Measurements from ENCODE around the gene TMEM209. TPM values are rescaled to one million over a fixed set of nuclear protein-coding genes. Genes with fewer than 3 reads are reported as not detected.

TMEM209 gene
- total RNA-seq, 1 experiment from 2014 or later: 21.0 TPM

- TF ChIP-seq, protein P1, sequence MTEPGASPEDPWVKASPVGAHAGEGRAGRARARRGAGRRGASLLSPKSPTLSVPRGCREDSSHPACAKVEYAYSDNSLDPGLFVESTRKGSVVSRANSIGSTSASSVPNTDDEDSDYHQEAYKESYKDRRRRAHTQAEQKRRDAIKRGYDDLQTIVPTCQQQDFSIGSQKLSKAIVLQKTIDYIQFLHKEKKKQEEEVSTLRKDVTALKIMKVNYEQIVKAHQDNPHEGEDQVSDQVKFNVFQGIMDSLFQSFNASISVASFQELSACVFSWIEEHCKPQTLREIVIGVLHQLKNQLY (CRISPR knock-in tag; IDR thresholded peaks at IDR 0.05): no peak
These were observed 56.6 kb downstream of the TMEM209 start (continued) for GRCh38 chr7:130148561-130148960.

DNA sequence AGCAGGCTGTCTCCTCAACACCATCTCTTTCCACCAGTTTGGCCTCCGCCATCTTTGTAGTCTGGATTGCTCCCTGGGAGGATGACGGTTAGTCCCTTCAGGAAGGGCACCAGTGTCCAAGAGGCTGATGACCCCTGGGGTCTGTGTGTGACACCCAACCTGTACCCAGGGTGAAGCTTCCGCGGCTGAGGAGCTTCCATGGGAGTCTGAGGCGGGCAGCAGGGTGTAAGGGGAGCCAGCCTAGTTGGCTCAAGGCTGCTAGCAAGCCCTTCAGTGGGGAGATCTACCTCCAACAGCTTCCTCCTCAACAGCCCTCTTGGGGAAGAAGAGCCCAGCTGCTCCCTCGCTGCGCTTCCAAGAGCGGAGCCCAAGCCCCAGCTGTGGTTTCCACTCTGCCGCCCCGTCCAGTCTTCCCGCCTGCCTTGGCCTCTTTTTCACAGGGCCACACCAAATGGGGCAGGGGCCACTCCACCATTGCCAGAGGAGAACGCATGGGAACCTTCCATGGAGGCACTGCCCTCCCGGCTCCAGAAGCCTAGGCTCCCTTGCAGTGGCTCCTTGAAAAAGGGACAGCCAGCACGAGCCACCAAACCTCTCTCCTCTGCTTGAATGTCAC is 57.4 kb downstream of the TMEM209 start:
- no peaks in the 10 kb centered on the region for H3K27me3 Mint-ChIP-seq (ENCODE audit: low read depth)
- H3K9me3 Mint-ChIP-seq: no peaks in the 10 kb centered on the region
- H3K4me3 Mint-ChIP-seq: no peak overlapping the region
- POLR2A ChIA-PET: no interaction called here
- no peak for TF ChIP-seq AFF4 (CRISPR knock-in tag; IDR thresholded peaks at IDR 0.05; ENCODE audit: borderline replicate concordance)
- no peak for TF ChIP-seq USF1 (CRISPR knock-in tag; IDR thresholded peaks at IDR 0.05)
- TF ChIP-seq ATF1 (CRISPR knock-in tag; IDR thresholded peaks at IDR 0.05): no peak
- TF ChIP-seq, protein P2, sequence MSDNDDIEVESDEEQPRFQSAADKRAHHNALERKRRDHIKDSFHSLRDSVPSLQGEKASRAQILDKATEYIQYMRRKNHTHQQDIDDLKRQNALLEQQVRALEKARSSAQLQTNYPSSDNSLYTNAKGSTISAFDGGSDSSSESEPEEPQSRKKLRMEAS (CRISPR knock-in tag; IDR thresholded peaks at IDR 0.05): no peak
- TF ChIP-seq SOX15 (CRISPR knock-in tag; IDR thresholded peaks at IDR 0.05): no peak
- no peak for TF ChIP-seq ZNF396 (CRISPR knock-in tag; IDR thresholded peaks at IDR 0.05; ENCODE audit: borderline replicate concordance)
- TF ChIP-seq, protein P3, sequence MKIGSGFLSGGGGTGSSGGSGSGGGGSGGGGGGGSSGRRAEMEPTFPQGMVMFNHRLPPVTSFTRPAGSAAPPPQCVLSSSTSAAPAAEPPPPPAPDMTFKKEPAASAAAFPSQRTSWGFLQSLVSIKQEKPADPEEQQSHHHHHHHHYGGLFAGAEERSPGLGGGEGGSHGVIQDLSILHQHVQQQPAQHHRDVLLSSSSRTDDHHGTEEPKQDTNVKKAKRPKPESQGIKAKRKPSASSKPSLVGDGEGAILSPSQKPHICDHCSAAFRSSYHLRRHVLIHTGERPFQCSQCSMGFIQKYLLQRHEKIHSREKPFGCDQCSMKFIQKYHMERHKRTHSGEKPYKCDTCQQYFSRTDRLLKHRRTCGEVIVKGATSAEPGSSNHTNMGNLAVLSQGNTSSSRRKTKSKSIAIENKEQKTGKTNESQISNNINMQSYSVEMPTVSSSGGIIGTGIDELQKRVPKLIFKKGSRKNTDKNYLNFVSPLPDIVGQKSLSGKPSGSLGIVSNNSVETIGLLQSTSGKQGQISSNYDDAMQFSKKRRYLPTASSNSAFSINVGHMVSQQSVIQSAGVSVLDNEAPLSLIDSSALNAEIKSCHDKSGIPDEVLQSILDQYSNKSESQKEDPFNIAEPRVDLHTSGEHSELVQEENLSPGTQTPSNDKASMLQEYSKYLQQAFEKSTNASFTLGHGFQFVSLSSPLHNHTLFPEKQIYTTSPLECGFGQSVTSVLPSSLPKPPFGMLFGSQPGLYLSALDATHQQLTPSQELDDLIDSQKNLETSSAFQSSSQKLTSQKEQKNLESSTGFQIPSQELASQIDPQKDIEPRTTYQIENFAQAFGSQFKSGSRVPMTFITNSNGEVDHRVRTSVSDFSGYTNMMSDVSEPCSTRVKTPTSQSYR (CRISPR knock-in tag; IDR thresholded peaks at IDR 0.05): no peak
- TF ChIP-seq ZBTB21 (CRISPR knock-in tag; IDR thresholded peaks at IDR 0.05; ENCODE audit: borderline replicate concordance): no peak
- TF ChIP-seq FOXK1 (CRISPR knock-in tag; IDR thresholded peaks at IDR 0.05): no peak
- no peak overlapping the region for H3K27ac Mint-ChIP-seq
- H3K36me3 Mint-ChIP-seq: no peaks in the 10 kb centered on the region
- CTCF ChIA-PET: interaction anchor here (1.3 kb wide), 1 partner anchor 610 kb away, joined by 3 read pairs; no protein-coding TSS in a partner anchor
- peaks cover 14% of the 10 kb centered on the region for H3K4me1 Mint-ChIP-seq
- no peak for DNase-seq (ENCODE audit: low spot score)
- no peak for ATAC-seq

DNA sequence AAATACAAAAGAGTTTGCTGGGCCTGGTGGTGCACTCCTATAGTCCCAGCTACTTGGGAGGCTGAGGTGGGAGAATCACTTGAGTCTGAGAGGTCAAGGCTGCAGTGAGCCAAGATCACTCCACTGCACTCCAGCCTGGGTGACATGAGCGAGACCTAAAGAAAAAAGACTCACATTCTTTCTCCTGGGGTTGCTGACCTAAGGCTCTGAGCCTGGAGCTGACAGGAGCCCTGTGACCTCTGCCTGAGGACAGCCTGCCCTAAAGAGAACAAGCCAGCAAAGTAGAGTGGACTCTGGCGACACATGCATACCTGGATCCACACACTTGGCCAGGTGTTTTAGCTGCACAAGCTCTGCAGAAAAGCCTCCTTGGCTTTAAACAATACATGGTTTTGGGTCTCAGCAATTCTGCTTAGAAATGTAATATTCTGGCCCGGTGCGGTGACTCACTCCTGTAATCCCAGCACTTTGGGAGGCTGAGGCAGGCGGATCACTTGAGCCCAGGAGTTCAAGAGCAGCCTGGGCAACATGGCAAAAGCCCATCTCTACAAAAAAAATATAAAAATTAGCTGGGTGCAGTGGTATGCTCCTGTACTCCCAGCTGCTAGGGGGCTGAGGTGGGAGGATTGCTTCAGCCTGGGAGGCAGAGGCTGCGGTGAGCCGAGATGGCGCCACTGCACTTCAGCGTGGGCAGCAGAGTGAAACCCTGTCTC is 58.4 kb downstream of the TMEM209 start:
- POLR2A ChIA-PET: no interaction called here
- H3K9me3 Mint-ChIP-seq: no peaks in the 10 kb centered on the region
- no peaks in the 10 kb centered on the region for H3K36me3 Mint-ChIP-seq
- H3K4me1 Mint-ChIP-seq: peaks cover 17% of the 10 kb centered on the region
- no peaks in the 10 kb centered on the region for H3K27me3 Mint-ChIP-seq (ENCODE audit: low read depth)
- CTCF ChIA-PET: interaction anchor here (1.3 to 1.6 kb wide), 2 partner anchors 74 to 611 kb away, joined by 3 to 5 read pairs; no protein-coding TSS in a partner anchor
- no peak overlapping the region for H3K4me3 Mint-ChIP-seq
- DNase-seq (ENCODE audit: low spot score): no peak
- ATAC-seq: no peak
- no peak overlapping the region for H3K27ac Mint-ChIP-seq
- TF ChIP-seq ZNF317 (CRISPR knock-in tag; IDR thresholded peaks at IDR 0.05; ENCODE audit: borderline replicate concordance, low read depth) (no peak), JUN (CRISPR knock-in tag; IDR thresholded peaks at IDR 0.05) (no peak), ZNF138 (CRISPR knock-in tag; conservative IDR thresholded peaks at IDR 0.05) (no peak), SP1 (CRISPR knock-in tag; conservative IDR thresholded peaks at IDR 0.05) (no peak)
- TF ChIP-seq, protein P4, sequence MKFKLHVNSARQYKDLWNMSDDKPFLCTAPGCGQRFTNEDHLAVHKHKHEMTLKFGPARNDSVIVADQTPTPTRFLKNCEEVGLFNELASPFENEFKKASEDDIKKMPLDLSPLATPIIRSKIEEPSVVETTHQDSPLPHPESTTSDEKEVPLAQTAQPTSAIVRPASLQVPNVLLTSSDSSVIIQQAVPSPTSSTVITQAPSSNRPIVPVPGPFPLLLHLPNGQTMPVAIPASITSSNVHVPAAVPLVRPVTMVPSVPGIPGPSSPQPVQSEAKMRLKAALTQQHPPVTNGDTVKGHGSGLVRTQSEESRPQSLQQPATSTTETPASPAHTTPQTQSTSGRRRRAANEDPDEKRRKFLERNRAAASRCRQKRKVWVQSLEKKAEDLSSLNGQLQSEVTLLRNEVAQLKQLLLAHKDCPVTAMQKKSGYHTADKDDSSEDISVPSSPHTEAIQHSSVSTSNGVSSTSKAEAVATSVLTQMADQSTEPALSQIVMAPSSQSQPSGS (CRISPR knock-in tag; IDR thresholded peaks at IDR 0.05; ENCODE audit: borderline replicate concordance, low read depth): no peak
- TF ChIP-seq, protein P5, sequence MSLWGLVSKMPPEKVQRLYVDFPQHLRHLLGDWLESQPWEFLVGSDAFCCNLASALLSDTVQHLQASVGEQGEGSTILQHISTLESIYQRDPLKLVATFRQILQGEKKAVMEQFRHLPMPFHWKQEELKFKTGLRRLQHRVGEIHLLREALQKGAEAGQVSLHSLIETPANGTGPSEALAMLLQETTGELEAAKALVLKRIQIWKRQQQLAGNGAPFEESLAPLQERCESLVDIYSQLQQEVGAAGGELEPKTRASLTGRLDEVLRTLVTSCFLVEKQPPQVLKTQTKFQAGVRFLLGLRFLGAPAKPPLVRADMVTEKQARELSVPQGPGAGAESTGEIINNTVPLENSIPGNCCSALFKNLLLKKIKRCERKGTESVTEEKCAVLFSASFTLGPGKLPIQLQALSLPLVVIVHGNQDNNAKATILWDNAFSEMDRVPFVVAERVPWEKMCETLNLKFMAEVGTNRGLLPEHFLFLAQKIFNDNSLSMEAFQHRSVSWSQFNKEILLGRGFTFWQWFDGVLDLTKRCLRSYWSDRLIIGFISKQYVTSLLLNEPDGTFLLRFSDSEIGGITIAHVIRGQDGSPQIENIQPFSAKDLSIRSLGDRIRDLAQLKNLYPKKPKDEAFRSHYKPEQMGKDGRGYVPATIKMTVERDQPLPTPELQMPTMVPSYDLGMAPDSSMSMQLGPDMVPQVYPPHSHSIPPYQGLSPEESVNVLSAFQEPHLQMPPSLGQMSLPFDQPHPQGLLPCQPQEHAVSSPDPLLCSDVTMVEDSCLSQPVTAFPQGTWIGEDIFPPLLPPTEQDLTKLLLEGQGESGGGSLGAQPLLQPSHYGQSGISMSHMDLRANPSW (CRISPR knock-in tag; conservative IDR thresholded peaks at IDR 0.05; ENCODE audit: low read depth): no peak
- TF ChIP-seq, protein P6, sequence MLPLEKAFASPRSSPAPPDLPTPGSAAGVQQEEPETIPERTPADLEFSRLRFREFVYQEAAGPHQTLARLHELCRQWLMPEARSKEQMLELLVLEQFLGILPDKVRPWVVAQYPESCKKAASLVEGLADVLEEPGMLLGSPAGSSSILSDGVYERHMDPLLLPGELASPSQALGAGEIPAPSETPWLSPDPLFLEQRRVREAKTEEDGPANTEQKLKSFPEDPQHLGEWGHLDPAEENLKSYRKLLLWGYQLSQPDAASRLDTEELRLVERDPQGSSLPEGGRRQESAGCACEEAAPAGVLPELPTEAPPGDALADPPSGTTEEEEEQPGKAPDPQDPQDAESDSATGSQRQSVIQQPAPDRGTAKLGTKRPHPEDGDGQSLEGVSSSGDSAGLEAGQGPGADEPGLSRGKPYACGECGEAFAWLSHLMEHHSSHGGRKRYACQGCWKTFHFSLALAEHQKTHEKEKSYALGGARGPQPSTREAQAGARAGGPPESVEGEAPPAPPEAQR (CRISPR knock-in tag; IDR thresholded peaks at IDR 0.05): no peak
